Naive B cell (primary cell): ENCODE data around the gene FAM170B. TPM values are rescaled to one million over a fixed set of nuclear protein-coding genes. Genes with fewer than 3 reads are reported as not detected.

Source experiments
- ATAC-seq, 2 donors: fragments of 150-1000 bp; cut with Tn5 transposase; 2 replicates each; pipeline ENCODE4 v1.10.0; 2021; ENCODE audit warnings: low read depth in 2 of 2, mild to moderate bottlenecking in 2 of 2, moderate library complexity in 2 of 2
- DNase-seq: peaks from one replicate; pipeline ENCODE4 v3.0.0; 2022
- H3K27ac Mint-ChIP-seq, 6 donors: one replicate each; pipeline ENCODE4 v1.8.0; 2020 to 2022; ENCODE audit warnings: mild to moderate bottlenecking in 6 of 6, mixed read lengths in 6 of 6, moderate library complexity in 5 of 6, inconsistent platforms in 2 of 6
- H3K27me3 Mint-ChIP-seq, 3 donors: one replicate each; pipeline ENCODE4 v1.8.0; 2021 to 2022; ENCODE audit warnings: mixed read lengths in 3 of 3, mild to moderate bottlenecking in 1 of 3
- H3K36me3 Mint-ChIP-seq, 2 donors: one replicate each; pipeline ENCODE4 v1.8.0; 2020 to 2022; ENCODE audit warnings: mixed read lengths in 2 of 2, inconsistent platforms in 1 of 2, mild to moderate bottlenecking in 1 of 2
- H3K4me1 Mint-ChIP-seq, 3 donors: one replicate each; pipeline ENCODE4 v1.8.0; 2020 to 2022; ENCODE audit warnings: mixed read lengths in 3 of 3, inconsistent platforms in 1 of 3, mild to moderate bottlenecking in 1 of 3, moderate library complexity in 1 of 3
- H3K4me3 Mint-ChIP-seq, 8 donors: one replicate each; pipeline ENCODE4 v1.8.0; 2020 to 2022; ENCODE audit warnings: mild to moderate bottlenecking in 8 of 8, mixed read lengths in 8 of 8, moderate library complexity in 8 of 8, inconsistent platforms in 2 of 8
- H3K9me3 Mint-ChIP-seq, 7 donors: one replicate each; pipeline ENCODE4 v1.8.0; 2020 to 2022; ENCODE audit warnings: mixed read lengths in 7 of 7, mild to moderate bottlenecking in 5 of 7, inconsistent platforms in 2 of 7, moderate library complexity in 1 of 7
- polyA plus RNA-seq, 6 donors: library from polyadenylated mRNA; unstranded; fragments of 300-500 nt; fragmentation: Illumina TruSeq; gene quantifications; one replicate each; pipeline ENCODE4 v1.2.3, GENCODE V29; 2021; ENCODE audit warnings: low read depth in 6 of 6

Gene FAM170B
- polyA plus RNA-seq, 6 donors from 2014 or later = not detected

GRCh38 chr10:49165821-49166483, 32.1 kb upstream of the FAM170B start:
- no peak for ATAC-seq
- H3K27me3 Mint-ChIP-seq = peaks cover 0 to 13% (median 6%) of the 10 kb centered on the region in 3 donors
- H3K9me3 Mint-ChIP-seq = no peaks in the 10 kb centered on the region
- no peaks in the 10 kb centered on the region for H3K36me3 Mint-ChIP-seq
- no peak for DNase-seq
- H3K4me3 Mint-ChIP-seq = no peak overlapping the region
- peaks cover 11 to 14% (median 12%) of the 10 kb centered on the region in 3 donors for H3K4me1 Mint-ChIP-seq
- peak overlapping the region in 1 of 6 donors; percentile 48 for H3K27ac Mint-ChIP-seq

DNA sequence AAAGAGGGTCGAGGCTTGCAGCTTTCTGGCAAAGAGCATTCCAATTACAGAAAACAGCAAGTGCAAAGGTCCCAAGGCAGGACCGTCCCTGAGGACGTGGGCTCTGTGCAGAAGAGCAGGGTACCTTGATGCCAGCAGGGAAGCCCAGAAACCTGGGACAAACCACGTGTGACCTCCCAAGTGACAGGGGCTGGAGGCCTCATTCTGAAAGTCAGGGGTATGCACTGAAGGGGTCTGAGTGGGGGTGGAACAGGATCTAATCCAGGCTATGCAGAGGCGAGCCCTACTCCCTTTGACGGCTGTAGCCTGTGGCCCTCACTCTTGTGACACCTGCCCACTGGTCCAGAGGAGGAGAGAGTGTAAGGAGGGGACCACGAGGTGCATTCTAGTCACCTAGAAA, 31.4 kb upstream of the FAM170B start:
- Mint-ChIP-seq H3K27me3 (peaks cover 0 to 13% (median 6%) of the 10 kb centered on the region in 3 donors), H3K27ac (no peak overlapping the region), H3K4me3 (no peak overlapping the region), H3K4me1 (peaks cover 11 to 14% (median 12%) of the 10 kb centered on the region in 3 donors), H3K36me3 (no peaks in the 10 kb centered on the region), H3K9me3 (no peaks in the 10 kb centered on the region)
- DNase-seq (no peak), ATAC-seq (no peak)

DNA sequence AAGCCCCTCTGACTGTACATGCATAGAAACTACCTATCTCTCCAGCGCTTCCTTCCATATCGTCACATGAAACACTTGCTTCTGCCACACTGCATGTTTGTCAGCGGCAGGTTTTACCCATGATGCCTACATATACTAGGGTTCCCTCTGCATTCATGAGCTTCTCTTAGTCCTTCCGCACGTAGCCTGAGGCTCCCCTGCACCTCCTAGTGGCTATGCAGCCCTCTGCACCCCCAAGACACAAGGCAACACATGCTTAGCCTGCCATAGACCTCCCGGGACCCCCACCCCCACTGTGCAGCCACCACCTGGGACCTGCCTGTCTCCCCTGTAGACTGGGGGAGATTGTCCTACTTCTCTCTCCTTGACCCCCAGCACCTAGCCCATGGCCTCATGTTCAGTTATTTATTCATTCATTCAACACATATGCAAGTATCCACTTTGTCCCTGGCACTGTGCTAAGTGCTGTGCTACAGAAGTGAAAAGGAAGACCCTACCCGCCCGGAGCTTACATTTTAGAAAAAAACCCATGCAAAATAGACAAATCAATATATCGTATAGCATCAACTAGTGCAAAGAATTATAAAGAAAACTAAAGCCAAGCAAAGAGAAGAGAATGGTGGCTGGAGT, 30.9 kb upstream of the FAM170B start:
- peaks cover 0 to 13% (median 6%) of the 10 kb centered on the region in 3 donors for H3K27me3 Mint-ChIP-seq
- H3K27ac Mint-ChIP-seq = peak overlapping the region in 2 of 6 donors; percentile 11 to 80
- H3K9me3 Mint-ChIP-seq = no peaks in the 10 kb centered on the region
- peak; percentile 31 for DNase-seq
- no peak overlapping the region for H3K4me3 Mint-ChIP-seq
- H3K4me1 Mint-ChIP-seq = peaks cover 11 to 14% (median 12%) of the 10 kb centered on the region in 3 donors
- peak; percentile 73 to 80 for ATAC-seq
- H3K36me3 Mint-ChIP-seq = no peaks in the 10 kb centered on the region

GRCh38 chr10:49163741-49164140, 29.9 kb upstream of the FAM170B start:
- no peaks in the 10 kb centered on the region for H3K9me3 Mint-ChIP-seq
- ATAC-seq (no peak), DNase-seq (no peak)
- H3K36me3 Mint-ChIP-seq = no peaks in the 10 kb centered on the region
- H3K4me3 Mint-ChIP-seq = no peak overlapping the region
- H3K4me1 Mint-ChIP-seq = peaks cover 8 to 14% (median 12%) of the 10 kb centered on the region in 3 donors
- H3K27me3 Mint-ChIP-seq = peaks cover 0 to 13% (median 6%) of the 10 kb centered on the region in 3 donors
- H3K27ac Mint-ChIP-seq = peak overlapping the region in 1 of 6 donors; percentile 80

DNA sequence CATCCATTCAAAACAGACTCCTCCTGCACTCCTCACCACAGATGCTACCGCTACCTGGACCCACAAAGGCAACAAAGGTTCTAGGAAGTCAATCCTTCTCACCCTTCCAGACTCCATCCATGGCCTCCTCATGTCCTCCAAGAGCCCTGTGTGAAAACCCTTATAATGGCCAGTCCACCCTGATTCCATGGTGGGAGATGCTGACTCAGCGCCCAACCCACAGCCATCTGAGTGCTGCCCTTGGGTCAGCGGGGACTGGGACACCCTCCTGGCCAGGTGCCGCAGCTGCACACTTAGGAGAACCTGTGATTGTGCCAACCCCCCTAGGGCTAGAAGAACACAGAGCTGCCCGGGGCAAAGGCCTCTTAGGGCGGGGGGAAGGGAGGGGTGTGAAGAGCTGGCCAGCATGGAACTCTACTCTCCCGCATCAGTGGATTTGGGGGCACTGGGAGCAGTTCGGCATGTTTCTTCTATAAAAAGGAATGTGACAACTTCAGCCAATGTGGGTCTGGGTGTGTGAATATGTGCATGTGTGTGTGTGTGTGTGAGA, 29.0 kb upstream of the FAM170B start:
- no peaks in the 10 kb centered on the region for H3K36me3 Mint-ChIP-seq
- H3K4me3 Mint-ChIP-seq = no peak overlapping the region
- ATAC-seq (no peak), DNase-seq (no peak)
- no peaks in the 10 kb centered on the region for H3K9me3 Mint-ChIP-seq
- peaks cover 0 to 9% (median under 1%) of the 10 kb centered on the region in 3 donors for H3K27me3 Mint-ChIP-seq
- peaks cover 8 to 14% (median 10%) of the 10 kb centered on the region in 3 donors for H3K4me1 Mint-ChIP-seq
- H3K27ac Mint-ChIP-seq = no peak overlapping the region

GRCh38 chr10:49162063-49162462, 28.2 kb upstream of the FAM170B start:
- no peak for ATAC-seq
- Mint-ChIP-seq H3K4me1 (peaks cover 8 to 14% (median 10%) of the 10 kb centered on the region in 3 donors), H3K27ac (peak overlapping the region in 1 of 6 donors; percentile 7)

DNA sequence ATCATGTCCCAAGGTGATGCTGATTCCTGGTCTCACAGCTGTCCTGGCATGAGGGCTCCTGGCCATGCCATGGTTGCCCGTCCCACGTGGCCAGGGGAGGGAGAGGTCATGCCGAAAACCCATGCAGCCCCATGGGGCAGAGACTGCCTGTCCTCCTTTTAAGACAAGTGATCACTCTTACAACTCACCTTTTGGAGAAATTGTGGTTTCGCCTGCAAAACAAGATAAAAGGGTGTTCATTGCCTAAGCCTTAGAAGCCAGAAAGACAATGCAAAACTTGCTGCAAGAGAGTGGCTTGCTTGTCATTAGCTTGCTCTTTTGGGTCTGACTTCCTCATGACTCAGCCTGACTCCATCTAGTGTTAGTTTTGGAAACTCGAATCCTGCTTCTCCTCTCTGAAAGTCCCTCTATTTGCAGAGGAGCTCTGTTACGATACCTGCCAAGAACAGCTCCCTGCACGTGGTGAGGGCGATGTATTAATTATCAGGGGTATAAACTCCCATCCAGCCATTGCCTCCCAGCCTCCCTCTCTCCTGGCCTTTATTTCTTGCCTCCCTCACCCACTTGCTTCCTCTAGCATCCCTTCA, 27.7 kb upstream of the FAM170B start:
- no peak overlapping the region for H3K27ac Mint-ChIP-seq

More at GRCh38 chr10:49162063-49162462, 28.2 kb upstream of the FAM170B start:
- Mint-ChIP-seq H3K4me3 (no peak overlapping the region), H3K9me3 (no peaks in the 10 kb centered on the region), H3K36me3 (no peaks in the 10 kb centered on the region), H3K27me3 (peaks cover 0 to 16% (median 5%) of the 10 kb centered on the region in 3 donors)
- no peak for DNase-seq

GRCh38 chr10:49160814-49161213, 27.0 kb upstream of the FAM170B start:
- Mint-ChIP-seq H3K27me3 (peaks cover 0 to 12% (median 5%) of the 10 kb centered on the region in 3 donors), H3K4me3 (no peak overlapping the region), H3K36me3 (no peaks in the 10 kb centered on the region), H3K4me1 (peaks cover 8 to 10% (median 10%) of the 10 kb centered on the region in 3 donors), H3K27ac (no peak overlapping the region), H3K9me3 (no peaks in the 10 kb centered on the region)
- ATAC-seq (no peak), DNase-seq (no peak)

More for the DNA sequence above, 27.7 kb upstream of the FAM170B start:
- Mint-ChIP-seq H3K9me3 (no peaks in the 10 kb centered on the region), H3K36me3 (no peaks in the 10 kb centered on the region), H3K27me3 (peaks cover 0 to 15% (median 5%) of the 10 kb centered on the region in 3 donors), H3K4me3 (no peak overlapping the region), H3K4me1 (peaks cover 8 to 13% (median 10%) of the 10 kb centered on the region in 3 donors)
- DNase-seq (no peak), ATAC-seq (no peak)

GRCh38 chr10:49160110-49160509, 26.3 kb upstream of the FAM170B start:
- Mint-ChIP-seq H3K4me3 (no peak overlapping the region), H3K36me3 (no peaks in the 10 kb centered on the region), H3K27me3 (peaks cover 0 to 12% (median 5%) of the 10 kb centered on the region in 3 donors), H3K4me1 (peaks cover 8 to 10% (median 10%) of the 10 kb centered on the region in 3 donors), H3K27ac (no peak overlapping the region), H3K9me3 (no peaks in the 10 kb centered on the region)
- ATAC-seq = no peak
- no peak for DNase-seq

DNA sequence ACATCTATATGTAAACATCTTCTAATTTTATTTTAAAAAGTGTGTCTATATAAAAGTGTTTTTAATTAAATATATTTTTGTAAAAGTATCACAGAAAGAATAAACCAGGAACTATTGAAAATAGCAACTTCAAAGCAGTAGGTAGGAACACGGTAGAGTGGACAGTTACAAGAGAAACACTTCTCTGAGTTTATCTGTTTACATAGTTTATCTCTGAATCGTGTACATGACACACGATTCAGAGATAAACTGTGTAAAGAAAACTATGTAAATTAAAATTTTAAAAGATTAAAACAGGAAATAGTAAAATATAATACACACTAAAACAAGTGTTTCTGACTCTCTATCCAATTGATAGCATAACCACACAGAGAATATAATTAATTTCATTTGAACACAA, 25.1 kb upstream of the FAM170B start:
- peaks cover 0 to 1% (median 0%) of the 10 kb centered on the region in 3 donors for H3K4me1 Mint-ChIP-seq
- peaks cover 0 to 12% (median 6%) of the 10 kb centered on the region in 3 donors for H3K27me3 Mint-ChIP-seq
- no peak overlapping the region for H3K27ac Mint-ChIP-seq
- no peak overlapping the region for H3K4me3 Mint-ChIP-seq
- DNase-seq = no peak
- H3K36me3 Mint-ChIP-seq = no peaks in the 10 kb centered on the region
- ATAC-seq = no peak
- H3K9me3 Mint-ChIP-seq = no peaks in the 10 kb centered on the region

GRCh38 chr10:49158404-49158803, 24.6 kb upstream of the FAM170B start:
- H3K27ac Mint-ChIP-seq = no peak overlapping the region
- no peaks in the 10 kb centered on the region for H3K36me3 Mint-ChIP-seq
- no peak for ATAC-seq
- peaks cover 0 to 14% (median 11%) of the 10 kb centered on the region in 3 donors for H3K27me3 Mint-ChIP-seq
- no peak overlapping the region for H3K4me3 Mint-ChIP-seq
- H3K9me3 Mint-ChIP-seq = no peaks in the 10 kb centered on the region
- DNase-seq = no peak
- H3K4me1 Mint-ChIP-seq = no peaks in the 10 kb centered on the region

DNA sequence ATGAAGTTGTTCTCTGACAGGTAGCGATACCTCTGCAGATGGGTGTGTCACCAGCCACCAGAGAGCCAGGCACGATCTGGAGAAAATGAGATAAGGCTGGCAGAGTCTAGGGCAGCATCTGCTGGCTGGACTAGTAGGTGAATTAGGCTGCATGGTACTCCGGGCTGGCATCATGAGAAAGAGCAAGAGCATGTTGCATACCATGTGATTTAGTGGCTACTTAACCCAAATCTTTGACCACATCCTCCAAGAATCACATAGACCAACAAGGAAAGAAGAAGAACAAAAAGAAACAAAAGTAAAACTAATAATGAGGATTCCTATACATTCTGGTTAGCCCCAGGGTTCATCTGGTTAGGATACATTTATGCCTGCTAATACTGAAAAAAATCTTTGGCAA, 23.4 kb upstream of the FAM170B start:
- Mint-ChIP-seq H3K4me3 (no peak overlapping the region), H3K27ac (no peak overlapping the region), H3K9me3 (no peaks in the 10 kb centered on the region), H3K4me1 (no peaks in the 10 kb centered on the region), H3K36me3 (no peaks in the 10 kb centered on the region), H3K27me3 (peaks cover 0 to 18% (median 17%) of the 10 kb centered on the region in 3 donors)
- DNase-seq = no peak
- ATAC-seq = no peak

GRCh38 chr10:49154641-49155040, 20.8 kb upstream of the FAM170B start:
- Mint-ChIP-seq H3K9me3 (no peaks in the 10 kb centered on the region), H3K36me3 (no peaks in the 10 kb centered on the region), H3K4me3 (no peak overlapping the region), H3K27me3 (peaks cover 9 to 26% (median 22%) of the 10 kb centered on the region in 3 donors), H3K27ac (no peak overlapping the region), H3K4me1 (no peaks in the 10 kb centered on the region)
- ATAC-seq = no peak
- no peak for DNase-seq
